Kidney (tissue), 22 donors: ENCODE data around the gene TM4SF20. TPM values are rescaled to one million over a fixed set of nuclear protein-coding genes. Genes with fewer than 3 reads are reported as not detected.

ENCODE experiments used
- DNase-seq, 5 donors: peaks; one replicate each; pipeline ENCODE4 v3.0.0-alpha.2; 2013 to 2020
- FAIRE-seq: peaks from 2 replicates; lab custom pipeline; 2012; peaks lifted over from hg19 to GRCh38; lab: Jason Lieb, UNC
- H3K27ac ChIP-seq, 2 donors: one replicate each; pipeline ENCODE4 v1.7.0; 2013; ENCODE audit warnings: low read depth in 2 of 2, low read length in 2 of 2, inconsistent platforms in 1 of 2
- H3K27me3 ChIP-seq: one replicate; pipeline ENCODE4 v1.7.1; 2013; ENCODE audit warnings: low read length, inconsistent platforms; ENCODE audit not compliant: control insufficient read depth, insufficient read depth
- H3K36me3 ChIP-seq, 3 donors: one replicate each; pipeline versions ENCODE4 v1.7.0 to v1.7.1; 2013; ENCODE audit warnings: low read length in 3 of 3, control low read depth in 1 of 3, inconsistent platforms in 1 of 3; ENCODE audit not compliant: insufficient read depth in 3 of 3, control insufficient read depth in 2 of 3
- H3K4me1 ChIP-seq, 3 donors: one replicate each; pipeline versions ENCODE4 v1.7.0 to v1.7.1; 2013; ENCODE audit warnings: low read length in 3 of 3, inconsistent platforms in 1 of 3, low read depth in 1 of 3; ENCODE audit not compliant: control insufficient read depth in 2 of 3, insufficient read depth in 2 of 3
- H3K4me3 ChIP-seq, 3 donors: one replicate each; pipeline versions ENCODE4 v1.7.0 to v1.8.1; 2013; ENCODE audit warnings: low read length in 3 of 3, control low read depth in 1 of 3, inconsistent platforms in 1 of 3
- H3K9ac ChIP-seq, 3 donors: one replicate each; pipeline versions ENCODE4 v1.7.0 to v1.7.1; 2013; ENCODE audit warnings: low read length in 3 of 3, control low read depth in 1 of 3, inconsistent platforms in 1 of 3
- H3K9me3 ChIP-seq, 3 donors: one replicate each; pipeline versions ENCODE4 v1.7.0 to v1.7.1; 2013; ENCODE audit warnings: low read length in 3 of 3, control low read depth in 1 of 3, inconsistent platforms in 1 of 3; ENCODE audit not compliant: control insufficient read depth in 2 of 3, insufficient read depth in 1 of 3
- CTCF ChIP-seq: IDR thresholded peaks from 3 replicates; pipeline ENCODE4 v1.5.1; 2012; ENCODE audit warnings: mild to moderate bottlenecking, moderate library complexity, borderline replicate concordance; ENCODE audit not compliant: insufficient read depth; ENCODE audit errors: extremely low read depth
- intact Hi-C: fragments of 100-400 bp; cut with DNase I; formaldehyde crosslinking; loops from one replicate; pipeline ENCODE4 v1.11.1; 2022
- long read RNA-seq, 10 donors: library from polyadenylated mRNA in 1 of 10; unstranded in 1 of 10; transcript quantifications; one replicate each; pipeline ENCODE4 v2.0.0 and lab custom pipeline, GENCODE V29; 2021 to 2026
- polyA plus RNA-seq: library from polyadenylated mRNA; stranded (reverse); fragments of 350-450 nt; fragmentation: Illumina TruSeq; extraction: RNeasy Lipid Tissue Mini Kit (QIAGEN cat#74804); gene quantifications from one replicate; pipeline ENCODE4 v1.2.3, GENCODE V29; 2014; ENCODE audit warnings: low read depth, low replicate concordance; ENCODE audit not compliant: insufficient read depth
- total RNA-seq: library from RNA; stranded (reverse); fragmentation: NEBNext Ultra II Directional; extraction: Animal tissue kit (Norgen Biotek cat#: 25700); gene quantifications from one replicate; pipeline ENCODE4 v1.2.1, GENCODE V29; 2021
- donor health status: control.
- donor health status: control.
- donor health status: control.
- donor health status: control.
- donor health status: control.
- donor health status: DM: yes; HTN: yes; CAD: no.
- donor health status: Normal renal cell carcinoma (clear cell type).

Gene TM4SF20
- total RNA-seq (not detected), polyA plus RNA-seq (not detected)
- long read RNA-seq, donor 1, result 0 reads
- long read RNA-seq, donor 2, result 0 reads
- long read RNA-seq, donor 3, result 0 reads
- long read RNA-seq, donor 4, result 0 reads
- long read RNA-seq, donor 5, result 0 reads
- long read RNA-seq, donor 6, result 0 reads
- long read RNA-seq, donor 7, result 0 reads
- long read RNA-seq, donor 8, result 0 reads
- long read RNA-seq, donor 9, result 0 reads
- long read RNA-seq, donor 10, partial matches to known transcripts, result 0 of 1 reads
- long read RNA-seq, donor 10, other reads (novel, unspliced or antisense), result 0 of 1 reads

- no peak for TF ChIP-seq CTCF
- no peaks in the 10 kb centered on the region for H3K4me1 ChIP-seq
- H3K36me3 ChIP-seq, result no peaks in the 10 kb centered on the region
- intact Hi-C loops, result no loop called here
- H3K9ac ChIP-seq, result no peak within 1 kb of the TSS
- H3K27ac ChIP-seq, result no peak within 1 kb of the TSS
- no peak for FAIRE-seq
- no peak for DNase-seq
- H3K4me3 ChIP-seq, result no peak within 1 kb of the TSS
- H3K27me3 ChIP-seq, result no peaks in the 10 kb centered on the region
- no peaks in the 10 kb centered on the region for H3K9me3 ChIP-seq
These were observed at the start of gene TM4SF20 for GRCh38 chr2:227379095-227379494. Gene TM4SF20 (minus strand): TSS chr2:227379306. CDS start chr2:227379268, 38 bp downstream.

GRCh38 chr2:227428731-227429285, 49.7 kb upstream of the TM4SF20 start:
- no peak for TF ChIP-seq CTCF
- no peak for FAIRE-seq
- Histone ChIP-seq H3K9ac (no peak overlapping the region), H3K27me3 (no peaks in the 10 kb centered on the region), H3K4me1 (no peaks in the 10 kb centered on the region), H3K9me3 (peaks cover 0 to 11% (median 3%) of the 10 kb centered on the region in 3 donors), H3K27ac (no peak overlapping the region), H3K4me3 (no peak overlapping the region), H3K36me3 (no peaks in the 10 kb centered on the region)
- intact Hi-C loops, result no loop called here
- no peak for DNase-seq

GRCh38 chr2:227423656-227424499, 44.8 kb upstream of the TM4SF20 start:
- intact Hi-C loops, result no loop called here
- DNase-seq (no peak), FAIRE-seq (no peak)
- H3K4me1 ChIP-seq, result no peaks in the 10 kb centered on the region
- no peak for TF ChIP-seq CTCF
- no peaks in the 10 kb centered on the region for H3K27me3 ChIP-seq
- H3K27ac ChIP-seq, result no peak overlapping the region
- H3K4me3 ChIP-seq, result no peak overlapping the region
- no peaks in the 10 kb centered on the region for H3K36me3 ChIP-seq
- no peak overlapping the region for H3K9ac ChIP-seq
- no peaks in the 10 kb centered on the region for H3K9me3 ChIP-seq
